RWPE2 (cell line): ENCODE data around the gene CD99.

ENCODE experiments used
- ATAC-seq: fragments of 200-7000 bp; cut with Tn5 transposase; 3 replicates; pipeline ENCODE4 v1.9.1; 2021; ENCODE audit warnings: low read depth
- DNase-seq: peaks from one replicate; pipeline ENCODE4 v3.0.0-alpha.2; 2020; ENCODE audit warnings: low spot score
- H3K27ac ChIP-seq: fragments of 450-650 bp; 2 replicates; pipeline ENCODE4 v1.5.1; 2017; ENCODE audit warnings: mild to moderate bottlenecking; ENCODE audit not compliant: poor library complexity, severe bottlenecking
- H3K27me3 ChIP-seq: fragments of 250-450 bp; sonication (Bioruptor Pico); 2 replicates; pipeline ENCODE4 v1.5.1; 2021; ENCODE audit warnings: mild to moderate bottlenecking, moderate library complexity; ENCODE audit not compliant: insufficient read depth, poor library complexity, severe bottlenecking
- H3K36me3 ChIP-seq: fragments of 250-450 bp; sonication (Bioruptor Pico); 2 replicates; pipeline ENCODE4 v1.5.1; 2020; ENCODE audit warnings: low read depth, mild to moderate bottlenecking, moderate library complexity
- H3K4me1 ChIP-seq: fragments of 250-450 bp; sonication (Bioruptor Pico); 2 replicates; pipeline ENCODE4 v1.5.1; 2021; ENCODE audit warnings: mild to moderate bottlenecking, moderate library complexity; ENCODE audit not compliant: insufficient read depth, poor library complexity, severe bottlenecking
- H3K4me3 ChIP-seq: fragments of 250-450 bp; sonication (Bioruptor Pico); 2 replicates; pipeline ENCODE4 v1.5.1; 2021; ENCODE audit warnings: mild to moderate bottlenecking, moderate library complexity; ENCODE audit not compliant: severe bottlenecking
- H3K9me3 ChIP-seq: fragments of 250-450 bp; sonication (Bioruptor Pico); 2 replicates; pipeline ENCODE4 v1.5.1; 2021; ENCODE audit warnings: mild to moderate bottlenecking, moderate library complexity; ENCODE audit not compliant: severe bottlenecking
- TF ChIP-seq, protein P1 (sequence below): fragments of 450-650 bp; IDR thresholded peaks from one replicate; pipeline ENCODE4 v1.5.1; 2017; ENCODE audit warnings: mild to moderate bottlenecking, moderate library complexity; ENCODE audit not compliant: poor library complexity, severe bottlenecking

The CD99 gene

DNA sequence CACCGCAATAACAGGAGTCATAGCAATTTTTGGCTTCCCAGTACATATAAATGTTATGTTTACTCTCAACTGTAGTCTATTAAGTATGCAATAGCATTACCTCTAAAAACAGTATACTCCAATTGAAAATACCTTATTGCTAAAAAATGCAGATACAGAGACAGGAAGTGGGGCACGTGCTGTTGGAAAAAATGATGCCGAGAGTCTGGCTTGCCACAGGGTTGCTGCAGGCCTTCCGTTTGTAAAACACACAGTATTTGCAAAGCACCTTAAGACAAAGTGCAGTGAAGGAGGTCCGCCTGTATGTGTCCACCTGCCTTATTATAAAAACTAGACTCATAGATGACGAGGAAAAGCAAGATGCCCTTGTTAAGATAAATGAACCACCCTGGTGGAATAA lies 23.5 kb downstream of the CD99 start:
- Histone ChIP-seq H3K4me1 (peaks cover 15% of the 10 kb centered on the region), H3K4me3 (no peak overlapping the region), H3K36me3 (peaks cover 81% of the 10 kb centered on the region), H3K9me3 (no peaks in the 10 kb centered on the region), H3K27ac (no peak overlapping the region), H3K27me3 (no peaks in the 10 kb centered on the region)
- TF ChIP-seq, protein P1, sequence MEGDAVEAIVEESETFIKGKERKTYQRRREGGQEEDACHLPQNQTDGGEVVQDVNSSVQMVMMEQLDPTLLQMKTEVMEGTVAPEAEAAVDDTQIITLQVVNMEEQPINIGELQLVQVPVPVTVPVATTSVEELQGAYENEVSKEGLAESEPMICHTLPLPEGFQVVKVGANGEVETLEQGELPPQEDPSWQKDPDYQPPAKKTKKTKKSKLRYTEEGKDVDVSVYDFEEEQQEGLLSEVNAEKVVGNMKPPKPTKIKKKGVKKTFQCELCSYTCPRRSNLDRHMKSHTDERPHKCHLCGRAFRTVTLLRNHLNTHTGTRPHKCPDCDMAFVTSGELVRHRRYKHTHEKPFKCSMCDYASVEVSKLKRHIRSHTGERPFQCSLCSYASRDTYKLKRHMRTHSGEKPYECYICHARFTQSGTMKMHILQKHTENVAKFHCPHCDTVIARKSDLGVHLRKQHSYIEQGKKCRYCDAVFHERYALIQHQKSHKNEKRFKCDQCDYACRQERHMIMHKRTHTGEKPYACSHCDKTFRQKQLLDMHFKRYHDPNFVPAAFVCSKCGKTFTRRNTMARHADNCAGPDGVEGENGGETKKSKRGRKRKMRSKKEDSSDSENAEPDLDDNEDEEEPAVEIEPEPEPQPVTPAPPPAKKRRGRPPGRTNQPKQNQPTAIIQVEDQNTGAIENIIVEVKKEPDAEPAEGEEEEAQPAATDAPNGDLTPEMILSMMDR = no peak
- DNase-seq = no peak
- ATAC-seq = no peak

DNA sequence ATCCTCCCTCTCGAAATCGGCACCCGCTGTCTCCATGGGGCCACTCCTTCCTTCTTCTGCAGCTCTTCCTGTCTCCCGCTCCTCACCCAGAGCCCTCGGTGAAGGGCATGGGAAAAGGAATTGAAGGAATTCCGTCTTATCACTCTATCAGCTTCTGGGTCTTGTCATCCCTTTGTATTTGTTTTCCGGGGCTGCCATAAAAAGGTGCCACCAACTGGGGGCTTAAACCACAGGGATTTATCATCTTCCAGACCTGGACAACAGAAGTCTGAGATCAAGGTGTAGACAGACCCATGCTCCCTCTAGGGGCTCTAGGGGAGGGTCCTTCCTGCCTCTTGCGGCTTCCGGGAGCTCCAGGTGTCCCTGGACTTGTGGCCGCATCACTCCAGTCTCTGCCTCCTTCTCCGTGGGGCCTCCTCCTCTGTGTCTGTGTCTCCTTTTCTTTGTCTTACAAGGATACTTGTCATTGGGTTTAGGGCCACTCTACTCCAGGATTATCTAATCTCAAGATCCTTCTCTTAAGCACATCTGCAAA lies 24.0 kb downstream of the CD99 start:
- Histone ChIP-seq H3K4me3 (no peak overlapping the region), H3K27me3 (no peaks in the 10 kb centered on the region), H3K9me3 (no peaks in the 10 kb centered on the region), H3K36me3 (peaks cover 87% of the 10 kb centered on the region), H3K27ac (no peak overlapping the region), H3K4me1 (peaks cover 9% of the 10 kb centered on the region)
- no peak for DNase-seq
- TF ChIP-seq, protein P1 = no peak
- ATAC-seq = no peak

DNA sequence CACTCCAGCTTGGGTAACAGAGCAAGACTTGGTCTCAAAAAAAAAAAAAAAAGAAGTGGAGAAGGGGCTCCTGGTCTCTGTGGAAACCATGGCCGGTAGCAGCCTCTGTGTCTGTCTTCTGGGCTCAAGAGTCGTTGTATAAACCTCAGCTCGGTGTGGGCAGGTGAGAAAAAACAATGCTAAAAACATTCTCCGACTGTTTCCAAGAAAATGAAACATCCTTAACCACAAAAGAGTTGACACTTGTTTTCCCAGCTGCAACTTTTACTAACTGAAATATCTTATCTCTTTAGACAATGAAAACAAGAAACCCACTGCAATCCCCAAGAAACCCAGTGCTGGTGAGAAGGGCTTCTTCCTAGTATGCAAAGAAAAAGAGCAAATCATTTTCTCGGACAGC lies 26.2 kb downstream of the CD99 start:
- H3K36me3 ChIP-seq = peaks cover 95% of the 10 kb centered on the region
- no peak overlapping the region for H3K27ac ChIP-seq
- no peak overlapping the region for H3K4me3 ChIP-seq
- ATAC-seq (no peak), DNase-seq (no peak)
- no peaks in the 10 kb centered on the region for H3K4me1 ChIP-seq
- TF ChIP-seq, protein P1 = no peak
- H3K27me3 ChIP-seq = no peaks in the 10 kb centered on the region
- no peaks in the 10 kb centered on the region for H3K9me3 ChIP-seq

DNA sequence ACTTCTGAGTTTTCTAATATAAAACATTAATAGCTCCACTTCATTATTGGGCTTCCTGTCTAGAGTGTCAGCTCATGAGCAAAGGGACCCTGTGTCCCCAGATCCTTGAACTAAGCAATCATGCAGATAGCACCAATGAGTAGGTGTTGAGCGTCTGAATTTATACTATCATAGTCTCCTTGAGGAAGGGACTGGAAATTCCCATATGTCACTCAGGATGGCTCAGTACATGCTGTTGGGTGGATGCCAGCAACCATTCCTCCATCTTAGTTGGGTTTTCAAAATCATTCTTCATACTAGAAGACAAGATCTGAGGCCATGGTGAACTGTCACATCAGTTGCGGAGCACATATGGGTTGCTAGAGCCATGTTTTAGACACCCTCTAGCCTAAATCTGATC lies 27.7 kb downstream of the CD99 start:
- TF ChIP-seq, protein P1 = no peak

DNA sequence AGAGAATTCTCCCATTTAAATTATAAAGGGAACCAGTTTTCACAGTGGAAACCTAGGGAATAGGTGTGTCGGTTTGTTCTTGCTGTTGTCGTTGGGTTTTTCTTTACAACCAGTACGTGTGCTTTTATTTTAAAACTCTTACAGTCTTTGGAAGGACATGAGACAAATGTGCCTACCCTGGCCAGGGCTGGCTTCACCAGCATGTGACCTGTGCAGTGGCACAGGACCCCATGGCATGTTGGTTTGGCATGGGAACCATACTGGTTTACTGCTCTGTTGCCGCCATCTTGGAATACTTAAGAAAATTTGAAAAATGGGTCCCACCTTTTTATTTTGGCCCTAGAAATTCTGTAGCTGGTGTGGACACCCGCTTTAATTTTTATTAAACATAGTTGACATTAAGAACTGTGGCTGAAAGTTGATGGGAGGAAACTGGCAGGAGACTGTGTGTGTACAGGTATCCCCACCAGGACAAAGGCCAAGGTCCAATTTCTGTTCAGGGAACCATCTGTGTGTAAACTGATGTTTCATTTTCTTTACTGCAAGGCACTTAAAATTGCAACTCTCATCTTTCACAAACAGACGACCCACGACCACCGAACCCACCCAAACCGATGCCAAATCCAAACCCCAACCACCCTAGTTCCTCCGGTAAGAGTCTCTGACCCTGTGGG lies 28.8 kb downstream of the CD99 start:
- TF ChIP-seq, protein P1 = no peak
- DNase-seq (no peak), ATAC-seq (no peak)
- no peaks in the 10 kb centered on the region for H3K27me3 ChIP-seq
- no peaks in the 10 kb centered on the region for H3K4me1 ChIP-seq
- H3K27ac ChIP-seq = no peak overlapping the region
- H3K36me3 ChIP-seq = peaks cover 99% of the 10 kb centered on the region
- no peaks in the 10 kb centered on the region for H3K9me3 ChIP-seq
- H3K4me3 ChIP-seq = no peak overlapping the region

More for the DNA sequence above, 27.7 kb downstream of the CD99 start:
- peaks cover 99% of the 10 kb centered on the region for H3K36me3 ChIP-seq
- no peak for ATAC-seq
- H3K4me3 ChIP-seq = no peak overlapping the region
- H3K4me1 ChIP-seq = no peaks in the 10 kb centered on the region
- no peaks in the 10 kb centered on the region for H3K9me3 ChIP-seq
- DNase-seq = no peak
- H3K27me3 ChIP-seq = no peaks in the 10 kb centered on the region
- H3K27ac ChIP-seq = no peak overlapping the region
